Mesenchymal stem cell (in vitro differentiated cells and primary cell): Measurements from ENCODE around the gene ARID5B.

Source experiments
- DNase-seq: peaks from one replicate; pipeline ENCODE4 v3.0.0-alpha.2; 2013
- H2AFZ ChIP-seq: one replicate; pipeline ENCODE4 v1.6.1; 2013; ENCODE audit warnings: low read depth, mild to moderate bottlenecking, control low read depth, inconsistent platforms, low read length, moderate library complexity
- H2AK5ac ChIP-seq: 2 replicates; pipeline ENCODE4 v1.6.1; 2013; ENCODE audit warnings: low read length, moderate library complexity, mild to moderate bottlenecking, inconsistent platforms; ENCODE audit not compliant: severe bottlenecking
- H2BK120ac ChIP-seq: one replicate; pipeline ENCODE4 v1.6.1; 2013; ENCODE audit warnings: low read depth, mild to moderate bottlenecking, inconsistent platforms, low read length, moderate library complexity
- H2BK12ac ChIP-seq, 2 experiments: one replicate each; pipeline ENCODE4 v1.6.1; 2013; ENCODE audit warnings: inconsistent platforms in 2 of 2, low read length in 2 of 2, mild to moderate bottlenecking in 2 of 2, moderate library complexity in 2 of 2, control low read depth in 1 of 2
- H2BK15ac ChIP-seq: one replicate; pipeline ENCODE4 v1.6.1; 2013; ENCODE audit warnings: mild to moderate bottlenecking, low read depth, inconsistent platforms; ENCODE audit not compliant: poor library complexity, severe bottlenecking
- H2BK5ac ChIP-seq: 2 replicates; pipeline ENCODE4 v1.6.1; 2013; ENCODE audit warnings: low read depth, mild to moderate bottlenecking, low read length, control low read depth, inconsistent platforms; ENCODE audit not compliant: poor library complexity, severe bottlenecking
- H3K14ac ChIP-seq, 2 experiments: one replicate each; pipeline ENCODE4 v1.6.1; 2013; ENCODE audit warnings: inconsistent platforms in 2 of 2, low read length in 2 of 2, control low read depth in 1 of 2, mild to moderate bottlenecking in 1 of 2, moderate library complexity in 1 of 2
- H3K18ac ChIP-seq, 2 experiments: one replicate each; pipeline ENCODE4 v1.6.1; 2013; ENCODE audit warnings: inconsistent platforms in 2 of 2, low read length in 2 of 2, control low read depth in 1 of 2, low read depth in 1 of 2, mild to moderate bottlenecking in 1 of 2
- H3K23ac ChIP-seq, 2 experiments: one replicate each; pipeline ENCODE4 v1.6.1; 2013; ENCODE audit warnings: inconsistent platforms in 2 of 2, low read length in 2 of 2, mild to moderate bottlenecking in 2 of 2, moderate library complexity in 2 of 2, control low read depth in 1 of 2
- H3K27ac ChIP-seq: 2 replicates; pipeline ENCODE4 v1.5.1; 2013; ENCODE audit warnings: mild to moderate bottlenecking, moderate library complexity, low read length, control low read depth, inconsistent platforms; ENCODE audit not compliant: poor library complexity, severe bottlenecking
- H3K27me3 ChIP-seq, 2 experiments: 2 replicates each; pipeline versions ENCODE4 v1.6.1 to v1.7.0; 2013; ENCODE audit warnings: low read length in 2 of 2, mild to moderate bottlenecking in 2 of 2, moderate library complexity in 2 of 2, control low read depth in 1 of 2, inconsistent platforms in 1 of 2; ENCODE audit not compliant: control insufficient read depth in 1 of 2, insufficient read depth in 1 of 2
- H3K36me3 ChIP-seq, 2 experiments: 2 replicates each; pipeline versions ENCODE4 v1.6.1 to v1.7.0; 2013; ENCODE audit warnings: low read length in 2 of 2, control low read depth in 1 of 2, inconsistent platforms in 1 of 2, low read depth in 1 of 2, mild to moderate bottlenecking in 1 of 2; ENCODE audit not compliant: insufficient read depth in 2 of 2, control insufficient read depth in 1 of 2
- H3K4ac ChIP-seq, 2 experiments: one replicate each; pipeline ENCODE4 v1.6.1; 2013; ENCODE audit warnings: inconsistent platforms in 2 of 2, low read length in 2 of 2, mild to moderate bottlenecking in 2 of 2, moderate library complexity in 2 of 2, control low read depth in 1 of 2, low read depth in 1 of 2
- H3K4me1 ChIP-seq: 2 replicates; pipeline ENCODE4 v1.6.1; 2013; ENCODE audit warnings: low read depth, low read length, control low read depth; ENCODE audit not compliant: control insufficient read depth, insufficient read depth
- H3K4me2 ChIP-seq: 2 replicates; pipeline ENCODE4 v1.6.1; 2013; ENCODE audit warnings: low read length, mild to moderate bottlenecking, inconsistent platforms; ENCODE audit not compliant: poor library complexity, severe bottlenecking
- H3K4me3 ChIP-seq, 2 experiments: 2 replicates each; pipeline versions ENCODE4 v1.5.1 to v1.7.0; 2013; ENCODE audit warnings: low read length in 2 of 2, mild to moderate bottlenecking in 2 of 2, control low read depth in 1 of 2, low read depth in 1 of 2; ENCODE audit not compliant: insufficient read depth in 1 of 2
- H3K79me1 ChIP-seq: replicated peaks from 2 replicates; pipeline ENCODE4 v1.6.1; 2013; ENCODE audit warnings: mild to moderate bottlenecking, control low read depth, low read length, inconsistent platforms; ENCODE audit not compliant: poor library complexity, severe bottlenecking
- H3K9ac ChIP-seq: 2 replicates; pipeline ENCODE4 v1.7.0; 2013; ENCODE audit warnings: mild to moderate bottlenecking, low read length, moderate library complexity
- H3K9me3 ChIP-seq: 2 replicates; pipeline ENCODE4 v1.7.0; 2013; ENCODE audit warnings: mild to moderate bottlenecking, low read length; ENCODE audit not compliant: control insufficient read depth
- H4K8ac ChIP-seq: one replicate; pipeline ENCODE4 v1.6.1; 2013; ENCODE audit warnings: inconsistent platforms, mild to moderate bottlenecking, low read length, moderate library complexity
- H4K91ac ChIP-seq: one replicate; pipeline ENCODE4 v1.6.1; 2013; ENCODE audit warnings: mild to moderate bottlenecking, low read length, inconsistent platforms
- WGBS: methylation state at CpG from one replicate; pipeline ENCODE4 v1.1.7; 2013; ENCODE audit warnings: mixed read lengths; 5-methylcytosine and 5-hydroxymethylcytosine counted together

The ARID5B gene

GRCh38 chr10:62033125-62033524, 131.6 kb downstream of the ARID5B start:
- Histone ChIP-seq H2AFZ (no peak overlapping the region), H3K4me1 (peaks cover 7% of the 10 kb centered on the region), H3K4ac (no peak overlapping the region), H3K18ac (no peak overlapping the region), H3K36me3 (peaks cover 0 to 3% of the 10 kb centered on the region in 2 experiments), H3K9ac (no peak overlapping the region), H3K4me2 (no peak overlapping the region), H2BK12ac (no peak overlapping the region), H3K4me3 (no peak overlapping the region), H4K91ac (no peak overlapping the region), H3K9me3 (no peaks in the 10 kb centered on the region), H2AK5ac (no peak overlapping the region), H3K23ac (no peak overlapping the region), H3K27me3 (no peaks in the 10 kb centered on the region), H2BK5ac (no peak overlapping the region), H4K8ac (no peak overlapping the region), H3K14ac (no peak overlapping the region), H3K27ac (no peak overlapping the region), H3K79me1 (peaks cover 39% of the 10 kb centered on the region), H2BK120ac (no peak overlapping the region), H2BK15ac (no peak overlapping the region)
- no peak for DNase-seq
- WGBS = 95% methylated on average over 2 of the region's 3 CpGs

GRCh38 chr10:62034096-62034640, 132.7 kb downstream of the ARID5B start:
- H4K8ac ChIP-seq = no peak overlapping the region
- H3K4me1 ChIP-seq = peaks cover 5% of the 10 kb centered on the region
- no peak overlapping the region for H4K91ac ChIP-seq
- H3K4me3 ChIP-seq = no peak overlapping the region
- no peak overlapping the region for H3K4me2 ChIP-seq
- H3K9me3 ChIP-seq = no peaks in the 10 kb centered on the region
- no peaks in the 10 kb centered on the region for H3K27me3 ChIP-seq
- no peak overlapping the region for H2BK15ac ChIP-seq
- H3K23ac ChIP-seq = no peak overlapping the region
- H2BK120ac ChIP-seq = no peak overlapping the region
- H3K9ac ChIP-seq = no peak overlapping the region
- 92% methylated on average over 6 of the region's 7 CpGs for WGBS
- H2AFZ ChIP-seq = no peak overlapping the region
- no peak overlapping the region for H3K18ac ChIP-seq
- H3K36me3 ChIP-seq = peaks cover 0 to 3% of the 10 kb centered on the region in 2 experiments
- H2BK5ac ChIP-seq = no peak overlapping the region
- no peak for DNase-seq
- no peak overlapping the region for H2AK5ac ChIP-seq
- H3K14ac ChIP-seq = no peak overlapping the region
- H2BK12ac ChIP-seq = no peak overlapping the region
- H3K79me1 ChIP-seq = peaks cover 33% of the 10 kb centered on the region
- H3K4ac ChIP-seq = no peak overlapping the region
- H3K27ac ChIP-seq = no peak overlapping the region

- no peak overlapping the region for H3K23ac ChIP-seq
- H3K18ac ChIP-seq = peak overlapping the region; percentile 26 to 68
- H2BK15ac ChIP-seq = no peak overlapping the region
- no peak overlapping the region for H3K4me3 ChIP-seq
- no peak overlapping the region for H4K8ac ChIP-seq
- no peak overlapping the region for H2AFZ ChIP-seq
- peak overlapping the region in 1 of 2 experiments; percentile 15 for H3K4ac ChIP-seq
- H3K4me1 ChIP-seq = peaks cover 8% of the 10 kb centered on the region
- peaks cover 24% of the 10 kb centered on the region for H3K79me1 ChIP-seq
- H3K27ac ChIP-seq = peak overlapping the region; percentile 68
- 88% methylated on average over 11 of the region's 11 CpGs for whole genome bisulfite sequencing
- peak; percentile 37 for DNase-seq
- H3K27me3 ChIP-seq = no peaks in the 10 kb centered on the region
- H4K91ac ChIP-seq = peak overlapping the region; percentile 73
- H3K9me3 ChIP-seq = no peaks in the 10 kb centered on the region
- H3K4me2 ChIP-seq = no peak overlapping the region
- H2BK120ac ChIP-seq = no peak overlapping the region
- H2BK5ac ChIP-seq = no peak overlapping the region
- H3K14ac ChIP-seq = no peak overlapping the region
- peaks cover 0 to 3% of the 10 kb centered on the region in 2 experiments for H3K36me3 ChIP-seq
- peak overlapping the region; percentile 83 for H3K9ac ChIP-seq
- H2BK12ac ChIP-seq = peak overlapping the region; percentile 51 to 87
- peak overlapping the region; percentile 60 for H2AK5ac ChIP-seq
Measured at GRCh38 chr10:62036186-62037081, 134.9 kb downstream of the ARID5B start.

- H3K4me2 ChIP-seq = no peak overlapping the region
- H3K23ac ChIP-seq = no peak overlapping the region
- H4K91ac ChIP-seq = no peak overlapping the region
- no peak overlapping the region for H2BK120ac ChIP-seq
- H3K14ac ChIP-seq = no peak overlapping the region
- peaks cover 22% of the 10 kb centered on the region for H3K79me1 ChIP-seq
- H2AFZ ChIP-seq = no peak overlapping the region
- WGBS = 52% methylated on average over 6 of the region's 8 CpGs
- no peak overlapping the region for H2BK12ac ChIP-seq
- H2AK5ac ChIP-seq = no peak overlapping the region
- peak; percentile 77 for DNase-seq
- H3K36me3 ChIP-seq = peaks cover 0 to 3% of the 10 kb centered on the region in 2 experiments
- no peaks in the 10 kb centered on the region for H3K27me3 ChIP-seq
- peaks cover 10% of the 10 kb centered on the region for H3K4me1 ChIP-seq
- peak overlapping the region; percentile 68 for H3K27ac ChIP-seq
- no peak overlapping the region for H3K4me3 ChIP-seq
- H2BK15ac ChIP-seq = no peak overlapping the region
- H3K4ac ChIP-seq = no peak overlapping the region
- peak overlapping the region; percentile 53 for H2BK5ac ChIP-seq
- no peaks in the 10 kb centered on the region for H3K9me3 ChIP-seq
- no peak overlapping the region for H4K8ac ChIP-seq
- H3K18ac ChIP-seq = peak overlapping the region in 1 of 2 experiments; percentile 3
- peak overlapping the region; percentile 83 for H3K9ac ChIP-seq
Measured at GRCh38 chr10:62037166-62037831, 135.8 kb downstream of the ARID5B start.
